GM18951 (cell line): ENCODE measurements around the gene HDHD2.

Source experiments
- POLR2A ChIP-seq: IDR thresholded peaks from 4 replicates; pipeline ENCODE4 v1.6.1; 2011; ENCODE audit warnings: mild to moderate bottlenecking; ENCODE audit not compliant: insufficient read length, insufficient read depth; ENCODE audit errors: extremely low read depth
- in situ Hi-C: fragments of 300-500 bp; cut with MboI; formaldehyde crosslinking; loops from one replicate; pipeline ENCODE4 v1.12.0; 2022; ENCODE audit warnings: low sequenced_read_pairs, mixed read lengths, inconsistent platforms; ENCODE audit not compliant: unreplicated experiment

The HDHD2 gene

DNA sequence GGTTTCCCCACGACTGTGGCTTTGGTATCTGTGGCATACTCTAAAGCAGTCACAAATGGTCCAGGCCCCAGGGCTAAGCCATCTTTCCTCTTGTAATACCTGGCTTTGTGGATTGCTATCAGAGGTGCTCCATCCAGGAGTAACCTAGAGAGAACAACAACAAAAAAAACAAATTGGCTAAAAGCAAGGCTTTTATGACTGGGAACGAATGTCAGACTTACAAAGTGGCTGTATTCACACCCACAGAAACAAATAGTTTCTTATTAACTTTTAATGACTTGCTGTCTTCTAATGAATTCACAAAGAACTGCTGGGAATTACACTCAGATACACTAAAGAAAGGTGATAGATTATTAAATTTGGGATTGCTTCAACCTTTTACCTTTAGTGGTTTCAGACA is 35.1 kb downstream of the HDHD2 start:
- no peak for TF ChIP-seq POLR2A
- in situ Hi-C loops: loop anchor here (25.0 kb wide), 1 partner anchor 647 kb away; no protein-coding TSS in a partner anchor

GRCh38 chr18:47113796-47114540 is 36.3 kb downstream of the HDHD2 start:
- in situ Hi-C loops: loop anchor here (25.0 kb wide), 1 partner anchor 648 kb away; no protein-coding TSS in a partner anchor
- TF ChIP-seq POLR2A: no peak

- no peak for TF ChIP-seq POLR2A
- in situ Hi-C loops: loop anchor here (25.0 kb wide), 1 partner anchor 652 kb away; no protein-coding TSS in a partner anchor
Observed at GRCh38 chr18:47110492-47111274, 39.6 kb downstream of the HDHD2 start.

DNA sequence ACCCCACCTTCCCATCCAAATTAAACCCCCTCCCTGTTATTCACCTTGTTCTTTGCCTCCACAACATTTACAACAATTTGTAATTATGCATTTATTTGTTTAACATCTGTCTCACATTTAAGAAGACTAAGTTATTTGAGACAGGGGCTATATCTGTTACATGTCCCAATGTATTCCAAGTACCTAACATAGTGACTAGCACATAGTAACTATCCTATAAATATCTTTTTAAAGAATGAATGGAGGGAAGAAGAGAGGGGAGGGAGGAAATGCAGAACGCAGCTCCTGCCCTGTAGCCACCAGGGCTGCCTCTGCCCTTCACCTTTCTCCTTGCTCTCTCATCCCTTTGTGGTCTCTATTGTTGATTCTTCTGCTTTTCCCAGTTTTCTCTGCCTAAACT is 40.6 kb downstream of the HDHD2 start:
- TF ChIP-seq POLR2A: no peak

DNA sequence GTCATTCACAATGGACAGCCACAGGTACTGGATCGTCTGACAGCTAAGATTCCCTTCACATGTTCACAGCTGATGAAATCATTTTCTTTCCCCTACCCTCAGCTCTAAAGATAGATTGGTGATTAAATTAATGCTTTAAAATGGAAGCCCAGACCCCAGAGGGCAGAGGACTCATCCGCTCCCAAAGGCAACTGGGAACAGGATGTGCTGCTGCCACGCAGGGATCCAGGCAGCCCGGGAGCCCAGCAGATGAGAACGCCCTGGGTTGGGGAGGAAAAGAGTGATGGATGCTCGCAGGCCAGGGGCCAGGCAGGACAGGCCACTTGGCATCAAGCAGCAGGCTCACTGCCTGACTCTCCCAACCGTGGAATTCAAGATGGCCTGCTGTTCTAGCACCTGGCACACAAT is 41.3 kb downstream of the HDHD2 start:
- in situ Hi-C loops: loop anchor here (10.0 to 25.0 kb wide), 2 partner anchors 96 to 653 kb away; no protein-coding TSS in a partner anchor

More for the DNA sequence above, 40.6 kb downstream of the HDHD2 start:
- in situ Hi-C loops: loop anchor here (10.0 to 25.0 kb wide), 2 partner anchors 95 to 653 kb away; no protein-coding TSS in a partner anchor

DNA sequence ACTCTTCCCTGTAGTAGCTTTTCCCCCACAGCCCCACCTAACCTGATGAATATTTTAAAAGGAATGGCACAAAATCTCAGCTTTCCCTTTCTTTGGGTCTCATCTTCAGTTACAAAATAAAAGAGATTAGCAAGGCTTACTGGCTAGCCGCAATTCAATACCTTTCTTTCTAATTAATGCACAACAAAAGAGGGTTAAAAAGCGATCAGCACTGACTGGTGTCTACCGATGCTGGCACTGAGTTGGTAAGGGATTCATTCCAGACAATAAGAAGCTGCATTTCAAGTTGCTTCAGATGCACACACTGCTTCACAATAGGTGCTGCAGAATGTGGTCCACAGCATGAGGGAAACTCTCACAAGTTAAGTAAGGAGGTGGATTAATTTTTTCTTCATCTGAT is 41.9 kb downstream of the HDHD2 start:
- no peak for TF ChIP-seq POLR2A
- in situ Hi-C loops: loop anchor here (10.0 to 25.0 kb wide), 2 partner anchors 96 to 654 kb away; no protein-coding TSS in a partner anchor

More for the DNA sequence above, 41.3 kb downstream of the HDHD2 start:
- no peak for TF ChIP-seq POLR2A

DNA sequence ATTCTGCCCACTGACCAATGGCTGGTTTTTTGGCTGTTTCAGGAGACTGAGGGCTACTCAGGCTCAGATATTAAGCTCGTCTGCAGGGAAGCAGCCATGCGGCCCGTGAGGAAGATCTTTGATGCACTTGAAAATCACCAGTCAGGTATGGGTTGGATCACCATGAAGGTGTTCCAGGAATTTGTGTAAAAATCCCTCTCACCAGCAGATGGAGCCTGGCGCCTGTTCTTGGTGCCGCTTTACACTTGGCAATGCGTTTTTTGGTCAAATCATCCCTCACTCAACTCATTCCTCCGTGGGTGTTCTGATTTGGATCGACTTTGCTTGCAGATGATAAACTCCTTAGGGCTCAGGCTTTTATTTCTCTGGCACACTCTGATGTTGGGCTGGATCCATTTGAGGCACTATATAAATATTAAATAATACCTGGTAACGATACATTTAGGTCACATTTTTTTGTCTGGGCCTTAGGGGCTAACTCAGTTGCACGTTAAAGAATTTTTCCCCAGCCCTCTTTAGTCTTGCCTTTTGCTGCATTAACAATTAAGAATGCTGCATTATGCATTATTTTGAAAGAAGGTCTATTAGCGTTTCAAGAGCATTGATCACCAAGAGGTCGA is 50.0 kb downstream of the HDHD2 start:
- TF ChIP-seq POLR2A: no peak
- in situ Hi-C loops: loop anchor here (10.0 to 25.0 kb wide), 2 partner anchors 104 to 662 kb away; no protein-coding TSS in a partner anchor

DNA sequence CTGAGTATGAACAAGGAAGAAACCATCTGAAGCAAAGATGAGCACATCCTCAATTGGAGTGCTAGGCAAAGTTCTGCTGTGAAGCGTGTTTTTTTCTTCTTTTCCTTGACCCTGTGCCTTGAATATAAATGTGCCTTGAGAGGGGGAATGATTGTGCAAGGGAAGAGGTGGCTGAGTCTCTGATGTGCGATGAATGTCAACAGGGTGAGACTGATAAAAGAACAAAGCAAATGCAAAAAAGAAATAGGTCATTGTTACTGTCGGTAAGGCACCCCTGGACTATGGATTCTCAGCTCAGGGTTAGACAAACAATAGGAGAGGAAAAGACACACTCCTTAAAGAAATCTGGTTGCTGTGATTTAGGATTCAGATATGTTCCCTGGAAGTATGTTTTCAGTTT is 54.5 kb downstream of the HDHD2 start:
- no peak for TF ChIP-seq POLR2A
- in situ Hi-C loops: no loop called here

- in situ Hi-C loops: no loop called here
- TF ChIP-seq POLR2A: no peak
Observed at GRCh38 chr18:47087676-47088075, 62.6 kb downstream of the HDHD2 start.

DNA sequence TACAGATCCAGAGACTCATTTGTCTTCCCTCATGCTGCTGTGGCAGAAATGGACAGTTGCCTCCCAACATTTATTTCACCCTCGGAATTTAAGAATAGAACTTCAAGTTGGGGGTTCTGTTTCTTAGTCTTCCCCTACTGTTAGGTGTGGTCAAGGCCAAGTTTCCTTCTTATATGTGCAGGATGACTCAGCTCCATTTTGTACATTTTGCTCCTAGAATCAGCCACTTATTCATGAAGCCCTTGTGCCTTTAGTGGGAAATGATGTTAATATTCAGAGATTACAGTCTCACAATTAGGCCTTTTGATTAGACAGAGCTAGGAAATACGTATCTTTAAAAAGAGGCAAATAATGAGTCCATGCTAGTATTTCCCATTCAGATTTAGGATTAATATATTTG is 68.7 kb downstream of the HDHD2 start:
- TF ChIP-seq POLR2A: no peak
- in situ Hi-C loops: no loop called here

- in situ Hi-C loops: no loop called here
- TF ChIP-seq POLR2A: no peak
Observed at GRCh38 chr18:47080872-47081271, 69.4 kb downstream of the HDHD2 start.

DNA sequence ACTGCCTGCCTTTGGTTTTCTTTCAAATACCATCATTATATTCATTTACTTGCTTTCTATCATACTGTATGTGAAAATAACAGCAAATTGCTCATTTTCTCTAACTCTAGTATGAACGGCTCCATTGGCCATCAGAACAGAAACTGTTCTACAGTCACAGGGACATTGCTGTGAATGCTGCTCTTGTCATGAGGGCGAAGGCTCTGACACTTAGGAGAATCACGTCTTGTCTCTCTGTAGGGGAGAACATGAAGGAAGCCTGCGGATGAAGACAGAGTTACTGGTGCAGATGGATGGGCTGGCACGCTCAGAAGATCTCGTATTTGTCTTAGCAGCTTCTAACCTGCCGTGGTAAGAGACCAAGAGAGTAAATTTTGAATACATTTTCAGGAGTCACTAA is 73.2 kb downstream of the HDHD2 start:
- no peak for TF ChIP-seq POLR2A
- in situ Hi-C loops: no loop called here
